ENCODE results near the gene PGLYRP2. TPM values are rescaled to one million over a fixed set of nuclear protein-coding genes. Genes with fewer than 3 reads are reported as not detected.
"Not testable (repeated sequence)": the region's sequence is repeated elsewhere in the genome, so short reads cannot be mapped to it uniquely, and the experiment has no call there.

Gene PGLYRP2
- total RNA-seq, 1 experiment from 2014 or later = not detected

GRCh38 chr19:15524781-15525180 lies 45.5 kb upstream of the PGLYRP2 start:
- CTCF ChIA-PET = no interaction called here
- no TSS peak for BruUV-seq (replicated peaks)
- H3K4me3 Mint-ChIP-seq (ENCODE audit: low read depth, unreplicated experiment) = no peak overlapping the region
- H3K27me3 Mint-ChIP-seq (ENCODE audit: unreplicated experiment) = peaks cover 48% of the 10 kb centered on the region
- H3K27ac Mint-ChIP-seq (ENCODE audit: unreplicated experiment) = no peak overlapping the region
- H3K4me1 Mint-ChIP-seq (ENCODE audit: low read depth, unreplicated experiment) = no peaks in the 10 kb centered on the region
- H3K9me3 Mint-ChIP-seq (ENCODE audit: low read depth, unreplicated experiment) = no peaks in the 10 kb centered on the region
- no peaks in the 10 kb centered on the region for H3K36me3 Mint-ChIP-seq (ENCODE audit: insufficient read depth, unreplicated experiment)
- intact Hi-C loops (cut with micrococcal nuclease; ENCODE audit: unreplicated experiment) = no loop called here
- DNase-seq = no peak
- no peak for TF ChIP-seq CTCF (IDR thresholded peaks at IDR 0.05; ENCODE audit: unreplicated experiment)

DNA sequence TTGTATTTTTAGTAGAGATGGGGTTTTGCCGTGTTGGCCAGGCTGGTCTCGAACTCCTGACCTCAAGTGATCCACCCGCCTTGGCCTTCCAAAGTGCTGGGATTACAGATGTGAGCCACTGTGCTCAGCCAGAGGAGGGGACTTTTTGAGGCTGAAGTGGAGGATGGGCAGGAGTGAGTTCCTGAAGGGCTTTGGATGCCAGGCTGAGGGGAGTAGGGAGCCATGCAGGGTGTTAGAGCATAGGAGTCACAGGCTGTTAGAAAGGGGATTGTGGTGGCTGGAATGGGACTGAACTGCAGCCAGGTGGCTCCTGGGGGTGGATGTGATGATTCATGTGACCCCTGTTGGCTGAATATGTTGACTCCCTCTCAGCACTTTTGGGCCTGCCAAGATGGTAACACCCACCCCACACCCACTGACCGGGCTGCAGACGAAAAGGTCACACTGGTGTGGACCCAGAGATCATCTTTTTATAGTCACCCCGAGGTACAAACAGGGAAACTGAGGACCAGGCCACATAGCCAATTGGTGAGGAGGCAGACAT lies 40.2 kb upstream of the PGLYRP2 start:
- H3K27me3 Mint-ChIP-seq (ENCODE audit: unreplicated experiment) = peaks cover 43% of the 10 kb centered on the region
- no peak overlapping the region for H3K4me3 Mint-ChIP-seq (ENCODE audit: low read depth, unreplicated experiment)
- no peak for DNase-seq
- no peaks in the 10 kb centered on the region for H3K9me3 Mint-ChIP-seq (ENCODE audit: low read depth, unreplicated experiment)
- TF ChIP-seq CTCF (IDR thresholded peaks at IDR 0.05; ENCODE audit: unreplicated experiment) = no peak
- CTCF ChIA-PET = no interaction called here
- intact Hi-C loops (cut with micrococcal nuclease; ENCODE audit: unreplicated experiment) = no loop called here
- no peak overlapping the region for H3K27ac Mint-ChIP-seq (ENCODE audit: unreplicated experiment)
- no peaks in the 10 kb centered on the region for H3K4me1 Mint-ChIP-seq (ENCODE audit: low read depth, unreplicated experiment)
- BruUV-seq (replicated peaks) = no TSS peak
- no peaks in the 10 kb centered on the region for H3K36me3 Mint-ChIP-seq (ENCODE audit: insufficient read depth, unreplicated experiment)

GRCh38 chr19:15517778-15518177 lies 38.5 kb upstream of the PGLYRP2 start:
- BruUV-seq (replicated peaks) = no TSS peak
- H3K27ac Mint-ChIP-seq (ENCODE audit: unreplicated experiment) = no peak overlapping the region
- H3K27me3 Mint-ChIP-seq (ENCODE audit: unreplicated experiment) = peaks cover 27% of the 10 kb centered on the region
- intact Hi-C loops (cut with micrococcal nuclease; ENCODE audit: unreplicated experiment) = no loop called here
- H3K36me3 Mint-ChIP-seq (ENCODE audit: insufficient read depth, unreplicated experiment) = no peaks in the 10 kb centered on the region
- DNase-seq = no peak
- H3K9me3 Mint-ChIP-seq (ENCODE audit: low read depth, unreplicated experiment) = no peaks in the 10 kb centered on the region
- H3K4me3 Mint-ChIP-seq (ENCODE audit: low read depth, unreplicated experiment) = no peak overlapping the region
- TF ChIP-seq CTCF (IDR thresholded peaks at IDR 0.05; ENCODE audit: unreplicated experiment) = no peak
- CTCF ChIA-PET = no interaction called here
- H3K4me1 Mint-ChIP-seq (ENCODE audit: low read depth, unreplicated experiment) = no peaks in the 10 kb centered on the region

DNA sequence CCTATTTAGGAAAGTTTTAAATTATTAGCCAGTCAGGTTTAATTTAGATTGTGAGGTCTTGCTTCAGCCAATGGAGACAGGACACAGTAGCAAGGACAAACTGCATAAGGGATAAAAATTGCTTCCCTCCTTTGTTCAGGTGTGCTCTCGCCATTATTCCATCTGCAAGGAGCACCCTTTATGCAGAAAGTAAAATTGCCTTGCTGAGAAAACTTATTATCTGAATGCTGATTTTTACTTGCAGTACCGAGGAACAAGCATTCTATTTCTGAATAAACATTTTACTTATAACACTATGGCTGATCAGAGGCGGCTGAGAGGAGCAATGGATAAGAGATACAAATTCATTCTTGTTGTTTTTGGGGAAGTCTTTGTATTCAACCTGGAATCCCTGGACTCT lies 37.1 kb upstream of the PGLYRP2 start:
- Mint-ChIP-seq H3K27me3 (ENCODE audit: unreplicated experiment) (peaks cover 32% of the 10 kb centered on the region), H3K36me3 (ENCODE audit: insufficient read depth, unreplicated experiment) (no peaks in the 10 kb centered on the region), H3K9me3 (ENCODE audit: low read depth, unreplicated experiment) (no peaks in the 10 kb centered on the region), H3K4me3 (ENCODE audit: low read depth, unreplicated experiment) (no peak overlapping the region), H3K4me1 (ENCODE audit: low read depth, unreplicated experiment) (no peaks in the 10 kb centered on the region), H3K27ac (ENCODE audit: unreplicated experiment) (no peak overlapping the region)
- DNase-seq = no peak
- TF ChIP-seq CTCF (IDR thresholded peaks at IDR 0.05; ENCODE audit: unreplicated experiment) = no peak
- intact Hi-C loops (cut with micrococcal nuclease; ENCODE audit: unreplicated experiment) = no loop called here
- CTCF ChIA-PET = no interaction called here
- no TSS peak for BruUV-seq (replicated peaks)

DNA sequence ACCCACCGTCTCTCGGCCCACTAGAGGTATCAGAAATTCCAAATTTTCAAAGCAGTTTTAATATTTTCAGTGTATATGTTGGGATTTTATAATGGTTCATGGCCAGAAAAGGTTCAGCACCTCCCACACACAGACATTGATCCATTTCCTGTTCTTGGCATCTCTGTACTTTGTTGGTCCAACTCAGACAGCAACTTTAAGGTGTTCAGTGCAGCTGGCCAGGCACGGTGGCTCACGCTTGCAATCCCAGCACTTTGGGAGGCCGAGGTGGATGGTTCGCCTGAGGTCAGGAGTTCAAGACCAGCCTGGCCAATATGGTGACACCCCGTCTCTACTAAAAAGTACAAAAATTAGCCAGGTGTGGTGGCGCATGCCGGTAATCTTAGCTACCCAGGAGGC lies 35.9 kb upstream of the PGLYRP2 start:
- H3K4me3 Mint-ChIP-seq (ENCODE audit: low read depth, unreplicated experiment); H3K36me3 Mint-ChIP-seq (ENCODE audit: insufficient read depth, unreplicated experiment); H3K27ac Mint-ChIP-seq (ENCODE audit: unreplicated experiment); intact Hi-C loops (cut with micrococcal nuclease; ENCODE audit: unreplicated experiment); CTCF ChIA-PET; H3K4me1 Mint-ChIP-seq (ENCODE audit: low read depth, unreplicated experiment); H3K9me3 Mint-ChIP-seq (ENCODE audit: low read depth, unreplicated experiment); DNase-seq; BruUV-seq (replicated peaks): not testable (repeated sequence)
- peaks cover 40% of the 10 kb centered on the region for H3K27me3 Mint-ChIP-seq (ENCODE audit: unreplicated experiment)
